SU-DHL-6 (cell line): ENCODE results near the gene SLC4A7.
"Not testable (repeated sequence)": the region's sequence is repeated elsewhere in the genome, so short reads cannot be mapped to it uniquely, and the experiment has no call there.

Experiments used
- CTCF ChIP-seq: fragments of 200-600 bp; sonication (generic); IDR thresholded peaks from one replicate; pipeline ENCODE4 v1.5.1; 2017; ENCODE audit warnings: antibody characterized with exemption, mild to moderate bottlenecking, low read length, moderate library complexity; ENCODE audit not compliant: insufficient read depth, poor library complexity, severe bottlenecking
- EZH2phosphoT487 ChIP-seq: fragments of 200-600 bp; sonication (generic), shearing (Covaris generic); conservative IDR thresholded peaks from 2 replicates; pipeline ENCODE4 v1.6.1; 2018; ENCODE audit warnings: mild to moderate bottlenecking, antibody characterized with exemption, low read length, moderate library complexity, mixed read lengths

DNA sequence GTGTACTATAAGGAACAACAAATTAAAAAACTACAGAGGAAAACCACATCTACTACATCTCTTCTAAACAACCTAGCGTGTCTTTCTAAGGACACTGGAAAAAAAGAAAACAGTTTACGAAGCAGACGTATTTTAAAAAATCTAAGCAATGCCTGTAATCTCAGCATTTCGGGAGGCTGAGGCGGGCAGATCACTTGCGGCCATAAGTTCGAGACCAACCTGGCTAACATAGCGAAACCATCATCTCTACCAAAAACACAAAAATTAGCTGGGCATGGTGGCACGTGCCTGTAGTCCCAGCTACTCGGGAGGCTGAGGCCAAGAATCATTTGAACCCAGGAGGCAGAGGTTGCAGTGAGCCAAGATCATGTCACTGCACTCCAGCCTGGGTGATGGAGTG, 91.8 kb downstream of the SLC4A7 start:
- TF ChIP-seq CTCF, EZH2phosphoT487: not testable (repeated sequence)
